HepG2 (cell line): ENCODE measurements around the gene MAN2A1. TPM values are rescaled to one million over a fixed set of nuclear protein-coding genes. Genes with fewer than 3 reads are reported as not detected.
A peak's percentile ranks its signal among the peaks of the same experiment; 100 is the strongest.

Source experiments
- CENPBD1 ChIP-seq: sonication (generic); formaldehyde crosslinking; IDR thresholded peaks from 2 replicates; pipeline ENCODE4 v1.8.0; 2022; ENCODE audit warnings: missing genetic modification reagents, low read depth, mild to moderate bottlenecking, borderline replicate concordance
- CHCHD3 ChIP-seq: sonication (generic); formaldehyde crosslinking; IDR thresholded peaks from 2 replicates; pipeline ENCODE4 v1.8.0; 2022; ENCODE audit warnings: mild to moderate bottlenecking, missing genetic modification reagents, moderate library complexity
- EED ChIP-seq: sonication (generic); formaldehyde crosslinking; IDR thresholded peaks from 2 replicates; pipeline ENCODE4 v1.5.0; 2020; ENCODE audit warnings: mild to moderate bottlenecking, missing genetic modification reagents
- GATAD2A ChIP-seq: IDR thresholded peaks from 2 replicates; pipeline ENCODE4 v1.6.1; 2016
- KDM2A ChIP-seq: sonication (generic); formaldehyde crosslinking; IDR thresholded peaks from 2 replicates; pipeline ENCODE4 v1.4.0; 2020; ENCODE audit warnings: low read depth, missing genetic modification reagents, borderline replicate concordance
- KLF15 ChIP-seq: sonication (generic); formaldehyde crosslinking; IDR thresholded peaks from 2 replicates; pipeline ENCODE4 v1.8.1; 2023; ENCODE audit warnings: borderline replicate concordance, mild to moderate bottlenecking, inconsistent platforms, missing genetic modification reagents, mixed read lengths
- MEIS2 ChIP-seq: sonication (generic); formaldehyde crosslinking; IDR thresholded peaks from 2 replicates; pipeline ENCODE4 v1.9.0; 2021; ENCODE audit warnings: mild to moderate bottlenecking, missing genetic modification reagents
- NFE2 ChIP-seq: sonication (generic); formaldehyde crosslinking; IDR thresholded peaks from 2 replicates; pipeline ENCODE4 v1.4.0; 2020; ENCODE audit warnings: missing genetic modification reagents
- NFKBIZ ChIP-seq: IDR thresholded peaks from 2 replicates; pipeline ENCODE4 v1.6.1; 2018; ENCODE audit warnings: missing genetic modification reagents, missing compliant biosample characterization
- POLR2AphosphoS2 ChIP-seq: IDR thresholded peaks from 2 replicates; pipeline ENCODE4 v1.6.1; 2011; ENCODE audit warnings: low read depth, low read length, improper control_type of control experiment
- SMAD3 ChIP-seq: sonication (generic); formaldehyde crosslinking; IDR thresholded peaks from 2 replicates; pipeline ENCODE4 v1.4.0; 2020; ENCODE audit warnings: missing genetic modification reagents
- SPEN ChIP-seq: sonication (generic); formaldehyde crosslinking; IDR thresholded peaks from 2 replicates; pipeline ENCODE4 v1.5.1; 2020; ENCODE audit warnings: low read depth, mild to moderate bottlenecking, missing genetic modification reagents
- ZMYM2 ChIP-seq: sonication (generic); formaldehyde crosslinking; IDR thresholded peaks from 2 replicates; pipeline ENCODE4 v1.8.0; 2022; ENCODE audit warnings: mild to moderate bottlenecking, missing genetic modification reagents
- ZNF121 ChIP-seq: sonication (generic); formaldehyde crosslinking; IDR thresholded peaks from 2 replicates; pipeline ENCODE4 v1.5.0; 2020; ENCODE audit warnings: mild to moderate bottlenecking, missing genetic modification reagents
- ZNF256 ChIP-seq: sonication (generic); formaldehyde crosslinking; conservative IDR thresholded peaks from 2 replicates; pipeline ENCODE4 v1.4.0; 2020; ENCODE audit warnings: missing genetic modification reagents
- ZNF354B ChIP-seq: sonication (generic); formaldehyde crosslinking; IDR thresholded peaks from 2 replicates; pipeline ENCODE4 v1.8.0; 2022; ENCODE audit warnings: mild to moderate bottlenecking, missing genetic modification reagents
- ZNF432 ChIP-seq: sonication (generic); formaldehyde crosslinking; IDR thresholded peaks from 2 replicates; pipeline ENCODE4 v1.5.0; 2020; ENCODE audit warnings: missing genetic modification reagents, mild to moderate bottlenecking, borderline replicate concordance
- ZNF557 ChIP-seq: sonication (generic); formaldehyde crosslinking; IDR thresholded peaks from 2 replicates; pipeline ENCODE4 v1.4.0; 2020; ENCODE audit warnings: missing genetic modification reagents
- ZNF709 ChIP-seq: sonication (generic); formaldehyde crosslinking; IDR thresholded peaks from 2 replicates; pipeline ENCODE4 v1.5.0; 2020; ENCODE audit warnings: mild to moderate bottlenecking, missing genetic modification reagents
- polyA plus RNA-seq, 8 experiments: library from polyadenylated mRNA; depleted of rRNA in 3 of 8; stranded (reverse) in 7 of 8; unstranded in 1 of 8; fragments of >200 nt; fragmentation: Illumina TruSeq in 4 of 8; extraction: Trizol in 4 of 8; gene quantifications; 2 replicates each; pipeline versions ENCODE4 v1.2.1 to v1.2.3, GENCODE V29; 2011 to 2016; ENCODE audit warnings: low read depth in 4 of 8, missing spikeins in 1 of 8, mixed read lengths in 1 of 8; ENCODE audit not compliant: insufficient read depth in 1 of 8
- total RNA-seq, 5 experiments: library from RNA; depleted of rRNA; stranded (reverse); fragments of >200 nt; fragmentation: Illumina TruSeq; extraction: Trizol; gene quantifications; 2 replicates each; pipeline ENCODE4 v1.2.3, GENCODE V29; 2016; ENCODE audit warnings: low read depth in 1 of 5
- TF ChIP-seq, protein P1 (sequence below), 2 experiments: sonication (generic) in 1 of 2; formaldehyde crosslinking in 1 of 2; IDR thresholded peaks; 2 replicates each; pipeline versions ENCODE4 v1.4.0 to v1.6.1; 2018 to 2020; ENCODE audit warnings: missing genetic modification reagents in 2 of 2, borderline replicate concordance in 1 of 2, low read depth in 1 of 2, mild to moderate bottlenecking in 1 of 2, missing biosample characterization in 1 of 2
- TF ChIP-seq, protein P2 (sequence below): sonication (generic); formaldehyde crosslinking; IDR thresholded peaks from 2 replicates; pipeline ENCODE4 v1.4.0; 2020; ENCODE audit warnings: missing genetic modification reagents; ENCODE audit errors: not compliant biosample characterization

MAN2A1 gene
- total and polyA plus RNA-seq, 2 of the 13 experiments (the other 11 are each of a cell fraction or from before 2014, with no cell fraction given) = 56.2 to 80.5 TPM

- TF ChIP-seq ZMYM2 (CRISPR knock-in tag) (0 out of 2 replicates have a peak, but pooled peaks have one; percentile 34), ZNF256 (CRISPR knock-in tag) (peak; percentile 88; the same call in 1 of the 2 replicates), KDM2A (CRISPR knock-in tag) (peak; percentile 29; the same call in 1 of the 2 replicates), KLF15 (no peak), POLR2AphosphoS2 (no peak), SMAD3 (CRISPR knock-in tag) (peak; percentile 80; the same call in 1 of the 2 replicates), CENPBD1 (CRISPR knock-in tag) (no peak), MEIS2 (CRISPR knock-in tag) (peak; percentile 41), ZNF121 (CRISPR knock-in tag) (peak; percentile 41; the same call in 1 of the 2 replicates), NFE2 (CRISPR knock-in tag) (no peak), EED (CRISPR knock-in tag) (no peak), ZNF709 (CRISPR knock-in tag) (peak; percentile 68; the same call in 1 of the 2 replicates), SPEN (CRISPR knock-in tag) (peak; percentile 42; the same call in 1 of the 2 replicates), ZNF354B (CRISPR knock-in tag) (no peak), CHCHD3 (CRISPR knock-in tag) (no peak), GATAD2A (CRISPR knock-in tag) (peak; percentile 88), ZNF557 (CRISPR knock-in tag) (peak; percentile 77; the same call in 1 of the 2 replicates), ZNF432 (CRISPR knock-in tag) (no peak), NFKBIZ (no peak)
- TF ChIP-seq, protein P1, sequence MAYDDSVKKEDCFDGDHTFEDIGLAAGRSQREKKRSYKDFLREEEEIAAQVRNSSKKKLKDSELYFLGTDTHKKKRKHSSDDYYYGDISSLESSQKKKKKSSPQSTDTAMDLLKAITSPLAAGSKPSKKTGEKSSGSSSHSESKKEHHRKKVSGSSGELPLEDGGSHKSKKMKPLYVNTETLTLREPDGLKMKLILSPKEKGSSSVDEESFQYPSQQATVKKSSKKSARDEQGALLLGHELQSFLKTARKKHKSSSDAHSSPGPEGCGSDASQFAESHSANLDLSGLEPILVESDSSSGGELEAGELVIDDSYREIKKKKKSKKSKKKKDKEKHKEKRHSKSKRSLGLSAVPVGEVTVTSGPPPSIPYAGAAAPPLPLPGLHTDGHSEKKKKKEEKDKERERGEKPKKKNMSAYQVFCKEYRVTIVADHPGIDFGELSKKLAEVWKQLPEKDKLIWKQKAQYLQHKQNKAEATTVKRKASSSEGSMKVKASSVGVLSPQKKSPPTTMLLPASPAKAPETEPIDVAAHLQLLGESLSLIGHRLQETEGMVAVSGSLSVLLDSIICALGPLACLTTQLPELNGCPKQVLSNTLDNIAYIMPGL (CRISPR knock-in tag; IDR thresholded peaks at IDR 0.05; ENCODE audit: borderline replicate concordance in 1 of 2, low read depth in 1 of 2) = 0 out of 4 replicates have a peak, but pooled peaks of 1 of the 2 experiments have one; percentile 54
- TF ChIP-seq, protein P2, sequence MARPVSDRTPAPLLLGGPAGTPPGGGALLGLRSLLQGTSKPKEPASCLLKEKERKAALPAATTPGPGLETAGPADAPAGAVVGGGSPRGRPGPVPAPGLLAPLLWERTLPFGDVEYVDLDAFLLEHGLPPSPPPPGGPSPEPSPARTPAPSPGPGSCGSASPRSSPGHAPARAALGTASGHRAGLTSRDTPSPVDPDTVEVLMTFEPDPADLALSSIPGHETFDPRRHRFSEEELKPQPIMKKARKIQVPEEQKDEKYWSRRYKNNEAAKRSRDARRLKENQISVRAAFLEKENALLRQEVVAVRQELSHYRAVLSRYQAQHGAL (CRISPR knock-in tag) = peak; percentile 49
These were observed 211.3 kb downstream of the MAN2A1 start (continued) for GRCh38 chr5:109900911-109901627.
